Measurements from ENCODE around the gene SMIM24.

The SMIM24 gene

GRCh38 chr19:3458229-3459088 is 21.9 kb downstream of the SMIM24 start:
- no peaks in the 10 kb centered on the region for H3K79me2 ChIP-seq (ENCODE audit: insufficient read depth, low read length)
- no peak for DNase-seq
- H3K9ac ChIP-seq (ENCODE audit: low read depth, low read length), result no peak overlapping the region
- no peak for TF ChIP-seq EZH2 (IDR thresholded peaks at IDR 0.05; ENCODE audit: borderline replicate concordance, low read depth, low read length, severe bottlenecking)
- no peak for TF ChIP-seq CTCF (IDR thresholded peaks at IDR 0.05; ENCODE audit: borderline replicate concordance, extremely low read depth, low read length, poor library complexity, severe bottlenecking)
- peaks cover 29% of the 10 kb centered on the region for H4K20me1 ChIP-seq (ENCODE audit: insufficient read depth, low read length)
- H3K27me3 ChIP-seq (ENCODE audit: insufficient read depth, low read length, poor library complexity), result no peaks in the 10 kb centered on the region
- no peak overlapping the region for H2AFZ ChIP-seq (ENCODE audit: low read depth, low read length)
- no peak overlapping the region for H3K27ac ChIP-seq (ENCODE audit: low read length)
- H3K36me3 ChIP-seq (ENCODE audit: insufficient read depth, low read length), result peaks cover 55% of the 10 kb centered on the region
- H3K4me3 ChIP-seq (ENCODE audit: low read depth in 1 of 2, low read length in 2 of 2), result no peak overlapping the region
- no peak for ATAC-seq (ENCODE audit: insufficient read depth, low read depth)
- no peak overlapping the region for H3K4me2 ChIP-seq (ENCODE audit: insufficient read depth, low read length)
- H3K9me3 ChIP-seq (ENCODE audit: insufficient read depth, low read length, severe bottlenecking), result no peaks in the 10 kb centered on the region
- no peaks in the 10 kb centered on the region for H3K4me1 ChIP-seq (ENCODE audit: insufficient read depth, low read length)

- no peak for TF ChIP-seq CTCF (IDR thresholded peaks at IDR 0.05; ENCODE audit: borderline replicate concordance, extremely low read depth, low read length, poor library complexity, severe bottlenecking)
- no peak for TF ChIP-seq EZH2 (IDR thresholded peaks at IDR 0.05; ENCODE audit: borderline replicate concordance, low read depth, low read length, severe bottlenecking)
- ATAC-seq (ENCODE audit: insufficient read depth, low read depth), result no peak; the same call in 2 of the 3 replicates
- Histone ChIP-seq H3K27ac (ENCODE audit: low read length) (no peak overlapping the region), H3K4me2 (ENCODE audit: insufficient read depth, low read length) (no peak overlapping the region), H2AFZ (ENCODE audit: low read depth, low read length) (no peak overlapping the region), H3K4me1 (ENCODE audit: insufficient read depth, low read length) (no peaks in the 10 kb centered on the region), H3K36me3 (ENCODE audit: insufficient read depth, low read length) (peaks cover 55% of the 10 kb centered on the region), H3K4me3 (ENCODE audit: low read depth in 1 of 2, low read length in 2 of 2) (no peak overlapping the region), H3K9ac (ENCODE audit: low read depth, low read length) (no peak overlapping the region), H4K20me1 (ENCODE audit: insufficient read depth, low read length) (peaks cover 29% of the 10 kb centered on the region), H3K27me3 (ENCODE audit: insufficient read depth, low read length, poor library complexity) (no peaks in the 10 kb centered on the region), H3K9me3 (ENCODE audit: insufficient read depth, low read length, severe bottlenecking) (no peaks in the 10 kb centered on the region), H3K79me2 (ENCODE audit: insufficient read depth, low read length) (no peaks in the 10 kb centered on the region)
- DNase-seq, result no peak
Measured at GRCh38 chr19:3457528-3458228, 22.6 kb downstream of the SMIM24 start.

- H3K4me1 ChIP-seq (ENCODE audit: insufficient read depth, low read length), result no peaks in the 10 kb centered on the region
- TF ChIP-seq EZH2 (IDR thresholded peaks at IDR 0.05; ENCODE audit: borderline replicate concordance, low read depth, low read length, severe bottlenecking) (no peak), CTCF (IDR thresholded peaks at IDR 0.05; ENCODE audit: borderline replicate concordance, extremely low read depth, low read length, poor library complexity, severe bottlenecking) (no peak)
- H3K27ac ChIP-seq (ENCODE audit: low read length), result no peak overlapping the region
- ATAC-seq (ENCODE audit: insufficient read depth, low read depth) (no peak), DNase-seq (no peak)
- no peaks in the 10 kb centered on the region for H3K9me3 ChIP-seq (ENCODE audit: insufficient read depth, low read length, severe bottlenecking)
- no peak overlapping the region for H3K4me2 ChIP-seq (ENCODE audit: insufficient read depth, low read length)
- no peaks in the 10 kb centered on the region for H3K27me3 ChIP-seq (ENCODE audit: insufficient read depth, low read length, poor library complexity)
- H2AFZ ChIP-seq (ENCODE audit: low read depth, low read length), result no peak overlapping the region
- H3K4me3 ChIP-seq (ENCODE audit: low read depth in 1 of 2, low read length in 2 of 2), result no peak overlapping the region
- peaks cover 59% of the 10 kb centered on the region for H3K36me3 ChIP-seq (ENCODE audit: insufficient read depth, low read length)
- H4K20me1 ChIP-seq (ENCODE audit: insufficient read depth, low read length), result peaks cover 29% of the 10 kb centered on the region
- no peaks in the 10 kb centered on the region for H3K79me2 ChIP-seq (ENCODE audit: insufficient read depth, low read length)
- no peak overlapping the region for H3K9ac ChIP-seq (ENCODE audit: low read depth, low read length)
Measured at GRCh38 chr19:3456925-3457527, 23.3 kb downstream of the SMIM24 start.
